Measurements from ENCODE around the gene RPL38.

RPL38 gene

GRCh38 chr17:74228306-74228978 lies 25.0 kb downstream of the RPL38 start:
- no peak for DNase-seq

- no peak for DNase-seq
Observed at GRCh38 chr17:74230896-74231295, 27.4 kb downstream of the RPL38 start.

DNA sequence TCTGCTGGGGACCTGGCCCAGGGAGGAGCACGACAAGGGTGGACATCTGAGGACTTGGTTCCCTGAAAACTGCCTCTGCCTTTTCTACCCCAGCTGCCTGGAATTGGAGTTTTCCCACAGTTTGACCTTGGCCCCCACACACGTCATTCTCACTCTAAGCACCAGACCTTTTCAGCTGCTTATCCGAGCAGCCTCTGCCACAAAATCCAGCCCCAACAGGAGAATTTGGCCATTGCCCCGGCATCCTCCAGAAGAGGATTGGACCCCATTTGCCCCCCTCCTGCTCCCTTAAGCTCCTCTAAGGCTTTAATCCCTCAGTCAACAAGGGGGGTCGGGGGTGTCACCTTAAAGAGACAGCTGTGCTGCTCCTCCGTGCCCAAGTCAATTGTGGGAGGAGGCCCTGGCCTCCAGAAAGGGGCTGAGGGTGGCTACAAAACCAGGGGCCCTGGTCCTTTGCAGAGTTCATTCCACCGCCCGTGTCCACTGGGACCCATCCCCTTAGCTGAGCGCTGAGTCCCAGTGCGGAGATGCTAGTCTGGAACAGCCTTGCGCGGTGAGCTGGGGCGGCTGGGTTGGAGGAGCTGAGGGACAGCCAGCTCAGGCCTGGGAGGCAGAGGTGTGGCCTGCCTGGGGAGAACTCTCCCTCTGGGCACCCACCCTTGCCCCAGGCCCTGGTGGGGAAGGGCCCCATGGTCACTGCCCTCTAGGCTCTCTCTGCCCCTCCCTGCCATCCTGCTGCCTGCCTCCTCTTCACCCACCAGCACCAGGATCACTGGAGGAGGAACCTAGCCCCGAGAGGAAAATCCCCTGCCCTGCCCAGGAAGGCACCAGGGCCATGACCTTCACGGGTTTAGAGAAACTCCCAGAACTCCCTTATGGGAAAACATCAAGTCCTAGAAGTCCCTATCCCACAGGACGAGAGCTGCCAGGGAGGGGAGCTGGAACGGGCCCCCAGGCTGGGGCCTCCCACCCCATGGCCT lies 28.7 kb downstream of the RPL38 start:
- DNase-seq = no peak

DNA sequence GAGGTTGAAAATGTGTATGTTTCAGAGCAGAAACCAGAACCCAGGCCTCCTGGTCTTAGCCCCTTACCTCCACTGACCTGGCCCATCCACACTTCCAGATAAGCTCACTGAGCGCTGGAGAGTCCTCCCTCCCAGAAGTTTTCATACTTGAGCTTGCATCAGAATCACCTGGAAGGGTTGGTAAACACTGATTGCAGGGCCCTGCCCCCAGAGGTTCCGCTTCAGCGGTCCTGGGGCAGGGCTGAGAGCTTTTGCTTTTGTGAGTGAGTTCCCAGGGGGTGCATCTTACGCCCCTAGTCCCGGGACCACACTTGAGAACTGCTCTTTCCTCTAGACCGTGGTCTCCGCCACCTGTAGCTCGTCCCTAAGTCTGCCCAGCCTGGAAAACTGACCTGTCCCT lies 30.5 kb downstream of the RPL38 start:
- no peak for DNase-seq

DNA sequence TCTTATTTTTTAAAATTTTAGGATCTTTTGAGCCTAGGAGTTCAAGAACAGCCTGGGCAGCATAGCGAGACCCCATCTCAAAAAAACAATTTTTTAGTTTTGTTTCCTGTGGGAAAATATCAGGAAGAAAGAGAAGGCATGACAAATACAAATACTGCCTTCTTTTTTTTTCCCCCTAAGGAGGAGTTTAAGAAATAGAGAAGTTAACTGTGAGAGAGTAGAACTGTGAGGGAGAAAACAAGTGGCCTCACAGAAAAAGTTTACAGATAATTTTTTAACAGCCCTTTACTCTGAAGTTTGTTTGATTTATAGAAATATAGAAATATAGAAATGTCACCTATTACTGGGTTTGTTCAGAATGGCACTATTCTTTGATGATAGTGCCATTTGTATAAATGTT lies 31.0 kb downstream of the RPL38 start:
- DNase-seq = no peak

GRCh38 chr17:74235040-74235581 lies 31.6 kb downstream of the RPL38 start:
- DNase-seq = no peak

DNA sequence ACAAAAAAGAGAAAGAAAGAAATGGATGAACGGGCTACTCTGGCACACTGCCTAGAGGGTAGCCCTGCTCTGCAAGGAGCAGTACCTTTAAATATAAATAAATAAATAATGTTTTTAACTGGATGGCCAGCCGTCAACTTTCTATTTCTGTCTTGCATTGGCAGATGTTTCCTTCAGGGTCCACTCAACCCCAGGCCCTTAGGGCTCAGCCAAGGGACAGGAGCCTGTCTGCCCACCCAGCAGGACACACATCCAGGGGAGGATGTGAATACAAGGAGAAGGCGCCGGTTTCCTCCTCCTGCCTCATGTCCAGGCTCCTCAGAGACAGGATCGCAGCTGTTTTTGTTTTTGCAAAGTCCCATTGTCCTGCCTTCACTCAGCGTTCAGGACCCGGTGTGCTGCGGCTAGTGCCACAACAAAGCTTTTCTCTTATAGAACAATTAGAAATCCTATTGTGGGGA lies 32.5 kb downstream of the RPL38 start:
- DNase-seq = no peak

- no peak for DNase-seq
Observed at GRCh38 chr17:74237321-74237720, 33.8 kb downstream of the RPL38 start.

DNA sequence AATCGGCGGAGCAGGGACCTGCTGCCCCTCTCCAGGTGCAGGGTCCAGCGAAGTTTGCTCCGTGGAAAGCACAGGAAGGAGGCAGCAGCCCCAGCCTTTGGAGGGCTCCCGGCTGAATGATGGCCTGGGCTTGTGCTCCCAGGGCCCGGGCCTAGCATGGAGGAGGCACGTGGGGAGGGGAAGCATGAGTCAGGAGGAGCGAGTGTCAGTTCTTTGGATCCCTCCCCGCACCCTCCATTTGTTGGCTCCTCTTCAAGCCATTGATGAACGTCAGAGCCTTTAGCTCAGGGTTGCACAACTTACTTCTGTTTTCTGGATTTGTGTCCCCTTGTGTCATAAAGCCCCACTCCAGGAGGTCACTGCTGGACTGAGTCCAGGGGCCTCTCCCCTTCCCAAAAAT lies 35.7 kb downstream of the RPL38 start:
- no peak for DNase-seq

- no peak for DNase-seq
Observed at GRCh38 chr17:74240618-74241205, 37.2 kb downstream of the RPL38 start.

GRCh38 chr17:74241431-74241830 lies 38.0 kb downstream of the RPL38 start:
- DNase-seq = no peak

GRCh38 chr17:74241847-74242246 lies 38.4 kb downstream of the RPL38 start:
- no peak for DNase-seq

DNA sequence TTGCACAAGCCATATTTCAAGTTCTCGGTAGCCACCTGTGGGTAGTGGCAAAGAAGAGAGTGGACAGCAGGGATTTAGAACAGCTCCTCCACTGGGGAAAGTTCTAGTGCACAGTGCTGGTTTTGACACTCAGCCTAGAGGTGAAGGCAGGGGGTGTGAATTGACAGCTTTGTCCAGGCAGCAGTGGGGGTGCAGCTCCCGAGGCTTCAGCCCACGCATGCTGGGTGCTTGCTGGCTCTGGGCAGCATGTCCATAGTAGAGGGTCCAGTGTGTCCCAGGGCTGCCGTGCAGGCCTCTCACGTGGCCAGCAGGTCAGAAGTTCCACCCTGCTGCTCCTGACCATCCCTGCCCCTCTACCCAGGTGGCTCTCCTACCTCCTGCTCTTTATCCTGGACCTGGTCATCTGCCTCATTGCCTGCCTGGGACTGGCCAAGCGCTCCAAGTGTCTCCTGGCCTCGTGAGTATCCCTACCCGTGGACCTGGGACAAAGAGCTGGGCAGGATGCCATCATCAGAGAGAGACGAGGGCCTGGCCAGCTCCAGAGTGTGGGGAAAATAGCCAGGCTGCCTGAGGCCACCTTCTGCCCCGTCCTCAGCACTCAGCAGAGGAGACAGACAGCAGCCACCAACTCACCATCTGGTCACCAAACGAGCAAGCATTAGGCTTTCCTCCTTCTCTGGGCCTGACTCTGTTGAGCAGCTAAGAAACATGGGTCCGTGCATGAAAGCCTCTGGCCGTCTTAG lies 39.7 kb downstream of the RPL38 start:
- DNase-seq = no peak

DNA sequence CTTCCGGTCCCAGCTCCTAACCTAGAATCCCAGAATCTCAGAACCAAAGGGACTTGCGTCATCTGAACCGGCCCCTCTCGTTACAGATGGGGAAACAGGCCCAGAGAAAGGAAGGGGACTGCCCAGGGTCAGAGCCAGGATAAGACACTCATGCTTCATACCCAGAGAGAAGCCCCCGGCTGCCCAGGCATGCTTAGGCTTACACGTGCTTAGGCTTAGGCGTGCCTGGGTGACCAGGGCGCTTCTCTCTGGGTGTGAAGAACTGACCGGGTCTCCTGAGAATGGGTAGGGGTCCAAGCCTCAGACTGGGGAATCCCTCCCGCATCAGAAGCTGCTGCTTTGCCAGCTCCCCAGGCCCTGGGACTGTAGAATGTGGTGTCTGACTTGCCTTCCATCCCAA lies 40.6 kb downstream of the RPL38 start:
- no peak for DNase-seq

GRCh38 chr17:74244548-74244947 lies 41.1 kb downstream of the RPL38 start:
- DNase-seq = no peak

GRCh38 chr17:74245145-74245831 lies 41.8 kb downstream of the RPL38 start:
- DNase-seq = no peak

- no peak for DNase-seq
Observed at GRCh38 chr17:74245871-74246270, 42.4 kb downstream of the RPL38 start.

DNA sequence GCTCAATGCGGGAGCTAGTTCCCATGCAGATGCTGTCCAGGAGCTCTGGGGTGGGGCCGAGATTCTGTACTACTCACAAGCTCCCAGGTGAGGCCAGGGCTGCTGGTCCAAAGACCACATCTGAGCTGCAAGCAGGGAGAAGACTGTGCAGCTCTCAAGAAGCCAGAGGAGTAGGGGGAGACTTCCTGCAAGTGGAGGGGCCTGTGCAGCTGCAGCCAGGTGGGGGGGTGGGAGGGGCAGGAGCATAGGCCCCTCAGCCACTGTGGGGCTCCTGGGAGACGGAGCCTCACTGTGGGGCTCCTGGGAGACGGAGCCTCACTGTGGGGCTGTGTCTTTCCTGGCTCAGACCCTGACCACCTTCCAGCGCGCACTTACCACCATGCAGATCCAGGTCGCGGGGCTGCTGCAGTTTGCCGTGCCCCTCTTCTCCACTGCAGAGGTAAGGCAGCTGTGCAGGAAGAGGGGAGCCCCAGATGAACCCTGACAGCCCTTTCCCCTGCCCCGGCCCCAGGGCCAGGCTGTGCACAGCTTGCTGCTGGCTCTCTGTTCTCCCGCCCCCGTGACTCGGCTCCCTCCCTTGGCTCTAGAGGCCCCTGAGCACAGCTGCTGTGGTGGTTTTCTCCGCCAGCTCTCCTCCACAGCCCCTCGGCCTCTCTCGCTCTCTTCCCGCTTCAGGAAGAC lies 46.3 kb downstream of the RPL38 start:
- DNase-seq = no peak

DNA sequence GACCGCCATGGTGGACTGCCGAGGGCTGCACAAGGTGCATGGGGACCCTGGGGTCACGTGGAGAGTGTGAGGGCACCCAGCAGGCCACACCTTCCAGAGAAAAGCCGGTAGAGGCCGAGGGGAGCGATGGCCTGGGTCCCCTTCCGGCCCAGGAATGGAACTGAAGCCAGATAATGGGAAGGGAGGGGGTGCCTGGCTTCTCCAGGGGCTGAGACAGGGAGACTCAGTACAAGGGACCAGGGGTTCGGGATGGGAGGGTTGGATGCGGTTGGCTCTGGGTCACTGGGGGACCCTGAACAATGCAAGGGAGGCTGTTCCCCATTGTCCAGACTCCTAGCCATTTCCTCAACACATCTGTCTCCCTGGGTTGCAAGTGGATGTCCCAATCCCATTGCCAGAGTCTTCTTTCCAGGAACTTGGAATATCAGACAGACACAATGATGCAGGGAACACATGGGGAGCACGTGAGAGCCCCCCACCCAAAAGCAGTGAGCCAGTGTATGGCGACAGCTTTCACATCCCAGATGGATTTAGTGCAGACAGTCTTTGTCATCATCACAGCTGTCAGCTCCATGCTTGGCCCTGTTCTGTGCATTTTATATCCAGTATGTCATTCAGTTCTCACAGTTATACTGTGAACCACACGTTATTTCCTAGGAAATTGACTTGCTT lies 47.0 kb downstream of the RPL38 start:
- DNase-seq = no peak

- no peak for DNase-seq
Observed at GRCh38 chr17:74251051-74251450, 47.6 kb downstream of the RPL38 start.

GRCh38 chr17:74251569-74251968 lies 48.1 kb downstream of the RPL38 start:
- DNase-seq = no peak
